ENCODE measurements around the gene HSD3B7.
A peak's percentile ranks its signal among the peaks of the same experiment; 100 is the strongest.

DNA sequence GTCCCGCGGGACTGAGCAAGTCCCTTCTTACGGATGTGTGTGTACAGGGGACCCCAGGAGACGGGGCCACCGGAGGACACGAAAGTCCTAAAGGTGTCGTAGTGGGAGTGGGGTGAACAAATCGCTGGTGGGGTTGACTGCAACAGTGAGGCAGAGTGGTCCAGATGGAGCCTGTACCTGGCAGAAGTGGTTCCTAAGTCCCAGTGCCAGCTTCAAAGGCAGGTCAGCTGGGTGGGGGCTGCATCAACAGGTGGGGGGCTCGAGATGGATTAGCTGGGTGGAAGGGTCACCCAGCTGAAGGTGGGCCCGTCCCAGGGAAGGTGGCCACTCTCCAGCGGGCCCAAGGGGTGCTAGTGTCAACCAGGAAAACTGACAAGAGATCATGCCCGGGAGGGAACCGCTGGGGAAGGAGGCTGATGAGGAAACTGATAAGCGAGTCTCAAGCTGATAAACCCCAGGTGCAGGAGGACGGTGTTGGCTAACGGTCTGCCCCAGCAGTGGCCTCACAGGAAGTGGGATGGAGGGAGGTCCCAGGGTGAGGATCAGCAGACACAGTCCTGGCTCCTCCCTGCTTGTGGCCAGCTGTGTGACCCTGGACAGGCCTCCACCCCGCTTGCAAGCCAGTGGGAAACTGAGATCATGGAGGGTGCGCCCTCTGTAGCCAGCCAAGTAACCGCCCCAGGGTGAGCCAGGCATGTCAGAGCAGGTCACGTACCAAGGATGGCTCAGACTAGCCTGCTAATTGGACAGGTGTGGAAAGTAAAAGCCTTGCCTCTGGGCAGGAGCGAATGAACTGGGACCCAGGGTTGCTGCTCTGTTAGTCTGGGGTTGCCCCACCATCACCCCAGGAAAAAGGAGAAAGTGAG is 35.1 kb upstream of the HSD3B7 start:
- TF ChIP-seq, protein P1, sequence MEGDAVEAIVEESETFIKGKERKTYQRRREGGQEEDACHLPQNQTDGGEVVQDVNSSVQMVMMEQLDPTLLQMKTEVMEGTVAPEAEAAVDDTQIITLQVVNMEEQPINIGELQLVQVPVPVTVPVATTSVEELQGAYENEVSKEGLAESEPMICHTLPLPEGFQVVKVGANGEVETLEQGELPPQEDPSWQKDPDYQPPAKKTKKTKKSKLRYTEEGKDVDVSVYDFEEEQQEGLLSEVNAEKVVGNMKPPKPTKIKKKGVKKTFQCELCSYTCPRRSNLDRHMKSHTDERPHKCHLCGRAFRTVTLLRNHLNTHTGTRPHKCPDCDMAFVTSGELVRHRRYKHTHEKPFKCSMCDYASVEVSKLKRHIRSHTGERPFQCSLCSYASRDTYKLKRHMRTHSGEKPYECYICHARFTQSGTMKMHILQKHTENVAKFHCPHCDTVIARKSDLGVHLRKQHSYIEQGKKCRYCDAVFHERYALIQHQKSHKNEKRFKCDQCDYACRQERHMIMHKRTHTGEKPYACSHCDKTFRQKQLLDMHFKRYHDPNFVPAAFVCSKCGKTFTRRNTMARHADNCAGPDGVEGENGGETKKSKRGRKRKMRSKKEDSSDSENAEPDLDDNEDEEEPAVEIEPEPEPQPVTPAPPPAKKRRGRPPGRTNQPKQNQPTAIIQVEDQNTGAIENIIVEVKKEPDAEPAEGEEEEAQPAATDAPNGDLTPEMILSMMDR (IDR thresholded peaks at IDR 0.05 in 8 of 11, conservative IDR thresholded peaks at IDR 0.05 in 3 of 11): no peak
- TF ChIP-seq POLR2AphosphoS5 (IDR thresholded peaks at IDR 0.05): peak; percentile 84 to 90 (median 87)

Measured in spleen (tissue), 7 donors.